Esophagus muscularis mucosa (tissue), 4 donors: Measurements from ENCODE around the gene HES4.

Source experiments
- EP300 ChIP-seq: sonication (generic); formaldehyde crosslinking; IDR thresholded peaks from one replicate; pipeline ENCODE4 v1.6.1; 2017; ENCODE audit warnings: antibody characterized with exemption
- POLR2A ChIP-seq: fragments of 450-650 bp; IDR thresholded peaks from one replicate; pipeline ENCODE4 v1.6.1; 2017; ENCODE audit warnings: antibody characterized with exemption, moderate library complexity, mild to moderate bottlenecking, low read depth
- POLR2AphosphoS5 ChIP-seq, 2 donors: sonication (generic); formaldehyde crosslinking; IDR thresholded peaks; one replicate each; pipeline ENCODE4 v1.6.1; 2017; ENCODE audit warnings: antibody characterized with exemption in 2 of 2
- TF ChIP-seq, protein P1 (sequence below), 3 experiments: fragments of 200-600 bp in 2 of 3; fragments of 450-650 bp in 1 of 3; sonication (generic) in 2 of 3; IDR thresholded peaks; one replicate each; pipeline ENCODE4 v1.5.1; 2017 to 2019; ENCODE audit warnings: antibody characterized with exemption in 3 of 3, mild to moderate bottlenecking in 2 of 3, moderate library complexity in 1 of 3

DNA sequence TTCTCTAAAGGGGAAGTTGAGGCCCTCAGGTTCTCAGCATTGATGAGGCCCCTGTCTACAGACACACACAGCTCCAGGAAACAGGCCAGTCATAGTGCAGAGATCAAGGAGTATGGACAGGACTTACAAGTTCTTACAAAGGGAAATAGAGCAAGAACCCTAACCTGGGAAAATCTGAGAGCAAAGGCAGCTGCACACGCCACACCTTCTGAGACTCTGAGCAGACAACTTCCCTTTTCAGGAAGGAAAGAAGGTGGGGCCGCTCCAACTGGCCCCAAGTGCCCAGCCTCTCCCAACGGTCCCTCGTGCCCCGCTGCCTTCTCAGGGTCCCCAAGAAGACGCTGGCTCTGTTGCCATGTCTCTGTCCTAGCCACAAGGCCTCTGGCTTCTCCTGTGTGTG, 44.4 kb downstream of the HES4 start:
- TF ChIP-seq, protein P1, sequence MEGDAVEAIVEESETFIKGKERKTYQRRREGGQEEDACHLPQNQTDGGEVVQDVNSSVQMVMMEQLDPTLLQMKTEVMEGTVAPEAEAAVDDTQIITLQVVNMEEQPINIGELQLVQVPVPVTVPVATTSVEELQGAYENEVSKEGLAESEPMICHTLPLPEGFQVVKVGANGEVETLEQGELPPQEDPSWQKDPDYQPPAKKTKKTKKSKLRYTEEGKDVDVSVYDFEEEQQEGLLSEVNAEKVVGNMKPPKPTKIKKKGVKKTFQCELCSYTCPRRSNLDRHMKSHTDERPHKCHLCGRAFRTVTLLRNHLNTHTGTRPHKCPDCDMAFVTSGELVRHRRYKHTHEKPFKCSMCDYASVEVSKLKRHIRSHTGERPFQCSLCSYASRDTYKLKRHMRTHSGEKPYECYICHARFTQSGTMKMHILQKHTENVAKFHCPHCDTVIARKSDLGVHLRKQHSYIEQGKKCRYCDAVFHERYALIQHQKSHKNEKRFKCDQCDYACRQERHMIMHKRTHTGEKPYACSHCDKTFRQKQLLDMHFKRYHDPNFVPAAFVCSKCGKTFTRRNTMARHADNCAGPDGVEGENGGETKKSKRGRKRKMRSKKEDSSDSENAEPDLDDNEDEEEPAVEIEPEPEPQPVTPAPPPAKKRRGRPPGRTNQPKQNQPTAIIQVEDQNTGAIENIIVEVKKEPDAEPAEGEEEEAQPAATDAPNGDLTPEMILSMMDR (IDR thresholded peaks at IDR 0.05) = no peak
- no peak for TF ChIP-seq POLR2A
- TF ChIP-seq EP300 = no peak
- no peak for TF ChIP-seq POLR2AphosphoS5 (IDR thresholded peaks at IDR 0.05)
